SW480 (cell line): ENCODE measurements around the gene PLXNA4.
"Not testable (repeated sequence)": the region's sequence is repeated elsewhere in the genome, so short reads cannot be mapped to it uniquely, and the experiment has no call there.

Experiments used
- DNase-seq: peaks from one replicate; pipeline ENCODE4 v3.0.0-alpha.2; 2016; ENCODE audit warnings: low spot score

PLXNA4 gene, protein sequence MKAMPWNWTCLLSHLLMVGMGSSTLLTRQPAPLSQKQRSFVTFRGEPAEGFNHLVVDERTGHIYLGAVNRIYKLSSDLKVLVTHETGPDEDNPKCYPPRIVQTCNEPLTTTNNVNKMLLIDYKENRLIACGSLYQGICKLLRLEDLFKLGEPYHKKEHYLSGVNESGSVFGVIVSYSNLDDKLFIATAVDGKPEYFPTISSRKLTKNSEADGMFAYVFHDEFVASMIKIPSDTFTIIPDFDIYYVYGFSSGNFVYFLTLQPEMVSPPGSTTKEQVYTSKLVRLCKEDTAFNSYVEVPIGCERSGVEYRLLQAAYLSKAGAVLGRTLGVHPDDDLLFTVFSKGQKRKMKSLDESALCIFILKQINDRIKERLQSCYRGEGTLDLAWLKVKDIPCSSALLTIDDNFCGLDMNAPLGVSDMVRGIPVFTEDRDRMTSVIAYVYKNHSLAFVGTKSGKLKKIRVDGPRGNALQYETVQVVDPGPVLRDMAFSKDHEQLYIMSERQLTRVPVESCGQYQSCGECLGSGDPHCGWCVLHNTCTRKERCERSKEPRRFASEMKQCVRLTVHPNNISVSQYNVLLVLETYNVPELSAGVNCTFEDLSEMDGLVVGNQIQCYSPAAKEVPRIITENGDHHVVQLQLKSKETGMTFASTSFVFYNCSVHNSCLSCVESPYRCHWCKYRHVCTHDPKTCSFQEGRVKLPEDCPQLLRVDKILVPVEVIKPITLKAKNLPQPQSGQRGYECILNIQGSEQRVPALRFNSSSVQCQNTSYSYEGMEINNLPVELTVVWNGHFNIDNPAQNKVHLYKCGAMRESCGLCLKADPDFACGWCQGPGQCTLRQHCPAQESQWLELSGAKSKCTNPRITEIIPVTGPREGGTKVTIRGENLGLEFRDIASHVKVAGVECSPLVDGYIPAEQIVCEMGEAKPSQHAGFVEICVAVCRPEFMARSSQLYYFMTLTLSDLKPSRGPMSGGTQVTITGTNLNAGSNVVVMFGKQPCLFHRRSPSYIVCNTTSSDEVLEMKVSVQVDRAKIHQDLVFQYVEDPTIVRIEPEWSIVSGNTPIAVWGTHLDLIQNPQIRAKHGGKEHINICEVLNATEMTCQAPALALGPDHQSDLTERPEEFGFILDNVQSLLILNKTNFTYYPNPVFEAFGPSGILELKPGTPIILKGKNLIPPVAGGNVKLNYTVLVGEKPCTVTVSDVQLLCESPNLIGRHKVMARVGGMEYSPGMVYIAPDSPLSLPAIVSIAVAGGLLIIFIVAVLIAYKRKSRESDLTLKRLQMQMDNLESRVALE (N-terminal part only)

DNA sequence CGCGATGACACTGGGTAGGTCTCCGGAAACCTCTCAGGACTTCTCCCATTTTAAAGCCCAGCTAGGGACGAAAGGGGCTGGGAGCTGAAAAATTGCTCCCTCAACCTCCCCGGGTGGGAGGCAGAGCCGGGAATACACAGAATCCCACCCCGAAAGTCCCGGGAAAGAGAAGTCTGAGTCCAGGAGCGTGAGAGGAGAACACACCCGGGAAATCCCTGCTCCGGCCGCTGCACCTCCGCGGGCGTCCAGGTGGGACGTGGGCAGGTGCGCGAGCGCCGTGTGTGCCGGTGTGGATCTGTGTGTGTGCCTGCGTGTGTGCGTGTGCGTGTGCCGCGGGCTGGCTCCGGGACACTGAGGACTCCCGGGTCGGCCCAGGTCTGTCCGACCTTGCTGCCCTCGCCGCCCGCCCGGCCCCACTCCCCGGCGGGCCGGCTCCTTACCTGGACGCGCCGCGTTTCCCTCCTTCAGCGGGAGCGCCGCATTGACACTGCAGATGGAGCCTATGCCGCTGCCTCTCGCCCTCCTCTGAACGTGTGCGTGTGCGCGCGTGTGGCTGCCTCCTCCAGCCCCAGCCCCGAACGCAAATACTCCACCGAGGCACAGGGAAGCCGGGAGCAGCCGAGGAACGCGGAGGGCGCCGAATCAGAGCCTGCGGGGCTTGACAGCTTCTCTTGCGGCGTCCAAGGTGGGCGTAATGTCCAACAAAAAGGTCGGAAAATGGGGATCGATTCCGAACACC is at the start of gene PLXNA4:
PLXNA4 (minus strand) TSS at position 489 of the 739 bp plus-strand sequence. CDS start 67,777 bp downstream, outside the sequence.
- peak; percentile 7 for DNase-seq

- no peak for DNase-seq
Measured at GRCh38 chr7:132625651-132626050, 49.4 kb upstream of the PLXNA4 start.

DNA sequence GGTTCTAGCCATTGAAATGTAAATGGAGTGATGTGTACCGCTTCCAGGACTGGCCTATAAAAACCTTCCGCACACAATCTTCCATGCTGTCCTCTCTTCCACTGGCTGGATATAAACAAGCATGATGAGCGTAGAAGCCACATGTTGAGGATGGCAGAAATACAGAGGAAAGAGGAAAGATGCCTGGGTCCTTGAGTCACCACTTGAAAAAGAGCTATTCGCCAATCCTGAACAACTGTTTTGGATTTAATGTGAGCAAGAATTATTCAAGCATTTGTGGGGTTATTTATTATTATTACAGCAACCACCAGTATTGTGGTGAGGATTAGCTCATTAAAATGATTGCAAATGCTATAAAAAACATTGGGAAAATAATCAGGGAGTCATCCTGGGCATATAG is 45.8 kb upstream of the PLXNA4 start:
- DNase-seq: no peak

DNA sequence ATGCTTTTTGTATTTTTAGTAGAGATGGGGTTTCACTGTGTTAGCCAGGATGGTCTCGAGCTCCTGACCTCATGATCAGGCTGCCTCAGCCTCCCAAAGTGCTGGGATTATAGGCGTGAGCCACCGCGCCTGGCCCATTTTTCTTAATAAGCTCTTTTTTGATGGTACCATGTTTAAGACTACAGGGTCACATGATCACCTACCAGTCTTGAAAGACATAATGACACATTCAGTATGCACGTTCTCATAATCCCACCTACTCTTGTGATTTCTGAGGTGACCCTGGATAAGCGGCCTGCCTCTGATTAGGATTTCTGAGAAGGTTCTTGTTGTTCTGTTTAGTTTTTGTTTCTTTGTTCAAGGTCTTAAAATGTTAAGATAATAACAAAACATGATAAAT is 43.7 kb upstream of the PLXNA4 start:
- no peak for DNase-seq

- DNase-seq: no peak
Measured at GRCh38 chr7:132618956-132619305, 42.7 kb upstream of the PLXNA4 start.

DNA sequence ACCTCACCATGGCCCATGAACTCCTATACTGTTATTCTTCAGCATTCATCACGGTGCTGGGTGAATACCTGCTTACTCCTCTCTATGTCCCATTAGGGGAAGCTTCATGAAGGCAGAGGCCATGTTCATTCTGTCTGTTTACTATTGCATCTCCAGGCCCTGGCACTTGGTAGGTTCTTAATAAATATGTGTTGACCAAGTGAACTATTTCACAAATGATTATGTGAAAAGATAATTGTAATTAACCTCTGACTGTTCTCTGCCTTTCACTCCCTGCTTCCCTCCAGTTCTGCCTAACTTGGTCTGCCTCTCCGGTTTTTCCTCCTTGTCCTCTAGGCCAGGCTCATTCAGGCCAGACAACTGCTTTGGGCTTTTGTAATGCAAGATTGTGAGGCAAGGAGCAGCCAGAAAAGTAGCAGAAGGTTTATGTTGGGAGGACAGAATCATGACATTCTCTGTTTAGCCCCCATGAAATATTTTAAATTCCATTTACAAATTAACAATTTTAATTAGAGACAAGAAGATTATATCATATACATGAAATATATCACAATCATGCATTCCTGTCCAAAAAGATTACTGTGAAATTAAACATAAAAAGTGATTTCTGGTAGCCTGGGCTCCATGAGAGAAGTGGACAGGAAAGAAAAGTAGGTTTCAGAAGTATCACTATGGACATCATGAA is 42.1 kb upstream of the PLXNA4 start:
- DNase-seq: no peak

DNA sequence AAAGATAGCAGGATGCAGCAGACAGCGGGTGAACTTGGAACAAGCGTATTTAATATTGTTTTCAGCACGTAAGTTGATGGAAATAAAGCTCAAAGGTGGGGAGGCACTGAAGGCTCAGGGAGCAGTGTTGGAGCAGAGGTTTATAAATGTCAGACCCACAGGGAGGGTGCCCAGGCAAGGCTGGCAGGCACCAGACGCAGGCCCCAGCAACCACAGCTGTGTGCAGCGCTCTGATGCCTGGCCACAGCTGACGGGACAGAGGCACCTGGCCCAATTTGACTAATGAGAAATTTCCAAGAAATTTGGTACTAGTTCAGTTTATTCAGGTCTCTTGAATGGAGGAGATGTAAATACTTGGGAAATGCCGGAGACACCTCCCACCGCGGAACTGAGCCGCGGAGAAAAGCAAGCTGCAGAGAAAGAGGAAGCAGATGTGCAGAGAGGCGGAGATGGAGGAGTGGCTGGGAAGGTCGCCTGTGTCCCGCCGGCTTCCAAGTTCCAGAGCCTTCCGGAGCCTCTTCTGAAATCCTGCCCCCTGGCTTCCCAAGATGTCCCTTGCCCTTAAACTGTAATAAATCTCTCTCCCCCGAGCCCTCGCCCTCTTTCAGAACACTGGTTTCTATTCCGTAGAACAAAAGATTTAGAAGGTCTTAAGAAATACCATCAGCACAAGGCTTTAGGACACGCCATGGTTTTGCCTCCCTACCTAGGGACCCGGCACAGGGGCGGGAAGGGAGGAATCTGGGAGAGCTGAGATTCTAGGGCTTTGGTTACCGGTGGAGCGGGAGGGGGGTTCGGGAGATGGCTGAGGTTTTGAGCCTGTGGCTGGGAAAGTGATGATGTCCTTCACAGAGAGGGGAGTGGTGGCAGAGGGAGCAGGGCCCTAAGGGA is 38.4 kb upstream of the PLXNA4 start:
- peak; percentile 21 for DNase-seq

- no peak for DNase-seq
Measured at GRCh38 chr7:132613737-132614136, 37.5 kb upstream of the PLXNA4 start.

DNA sequence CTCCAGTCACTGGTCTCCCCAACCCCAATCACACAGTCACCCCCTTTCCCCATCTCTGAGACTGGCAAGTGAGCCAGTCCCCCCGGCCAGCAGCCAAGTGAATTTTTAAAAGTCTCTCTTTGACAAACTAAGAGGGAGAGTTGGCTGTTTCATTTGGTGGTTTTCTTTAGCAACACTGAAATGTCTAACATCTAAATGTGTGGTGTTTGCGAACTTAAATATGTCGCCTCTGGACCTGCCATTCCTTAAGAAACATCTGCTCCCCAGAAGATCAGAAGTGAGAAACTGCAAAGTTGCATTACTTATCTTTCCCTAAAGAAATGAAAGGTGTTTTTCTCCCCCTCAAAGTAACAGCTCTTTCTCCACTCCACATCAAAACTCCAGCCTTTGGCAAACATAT is 34.7 kb upstream of the PLXNA4 start:
- DNase-seq: no peak

DNA sequence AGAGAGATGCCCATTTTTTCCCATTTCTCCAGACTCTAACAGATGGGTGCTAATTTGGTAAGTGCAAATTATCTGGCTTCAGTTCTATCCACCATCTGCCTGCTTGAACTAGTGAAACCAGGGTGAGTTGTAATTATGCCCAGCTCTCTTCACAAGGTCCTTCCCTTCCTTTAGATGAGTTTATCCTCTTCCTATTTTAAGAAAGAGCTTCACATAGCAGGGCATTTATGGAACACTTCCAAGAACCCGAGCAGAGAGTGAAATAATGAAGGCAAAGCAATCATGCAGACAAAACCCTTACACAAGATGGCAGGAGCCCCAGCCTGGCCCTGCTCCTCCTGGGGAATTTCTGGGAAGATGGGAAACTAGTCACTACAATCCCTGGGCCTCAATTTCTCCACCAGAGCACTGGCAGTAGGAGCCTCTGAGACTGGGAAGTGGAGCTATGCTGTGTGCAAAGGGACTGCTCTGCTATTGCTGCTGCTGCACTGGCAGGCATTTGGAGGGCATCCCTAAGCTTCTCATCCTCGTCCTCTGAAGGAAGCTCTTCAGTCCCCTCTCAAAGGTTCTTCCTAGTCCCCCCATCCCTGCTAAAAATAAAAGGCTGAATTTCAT is 33.7 kb upstream of the PLXNA4 start:
- DNase-seq: no peak

GRCh38 chr7:132609222-132609621 is 33.0 kb upstream of the PLXNA4 start:
- no peak for DNase-seq

- no peak for DNase-seq
Measured at GRCh38 chr7:132608523-132608922, 32.3 kb upstream of the PLXNA4 start.

GRCh38 chr7:132607656-132608055 is 31.4 kb upstream of the PLXNA4 start:
- no peak for DNase-seq

DNA sequence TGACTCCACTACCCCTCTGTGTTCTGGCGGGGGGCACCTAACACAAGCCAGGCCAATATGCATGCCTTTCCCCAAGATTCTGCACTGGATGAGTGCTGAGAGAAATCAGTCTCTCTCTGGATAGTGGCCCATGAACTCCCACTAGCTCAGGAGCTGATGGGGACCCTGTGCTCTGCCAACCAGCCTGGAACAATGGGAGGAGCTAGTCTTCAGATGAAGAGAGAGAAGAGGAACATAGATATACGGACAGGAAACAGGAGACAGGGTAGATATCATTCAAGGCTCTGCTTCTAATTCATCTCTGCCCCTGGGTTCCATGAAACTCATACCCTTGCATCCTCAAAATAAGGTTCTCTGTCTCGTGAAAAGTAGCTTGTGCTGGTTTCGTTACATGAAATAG is 27.9 kb upstream of the PLXNA4 start:
- DNase-seq: no peak

GRCh38 chr7:132603220-132603833 is 27.1 kb upstream of the PLXNA4 start:
- DNase-seq: no peak

DNA sequence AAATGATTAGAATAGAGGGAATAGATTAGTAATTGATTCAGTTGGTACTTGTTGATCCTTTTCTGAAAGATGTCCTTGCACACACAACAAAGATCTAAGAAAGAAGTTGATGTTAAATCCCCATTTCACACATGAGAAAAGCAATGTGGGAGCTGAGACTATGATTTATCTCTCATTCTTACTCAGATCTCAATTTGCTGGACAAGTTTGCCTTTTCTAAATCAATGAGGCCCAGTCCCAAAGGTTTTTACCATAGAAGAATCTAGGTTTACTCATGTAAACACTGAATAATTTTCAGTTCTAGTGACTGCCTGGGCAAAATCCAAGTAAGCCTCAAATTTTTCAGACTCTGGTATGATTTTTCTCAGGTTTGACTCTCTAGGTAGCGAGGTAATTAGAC is 25.5 kb upstream of the PLXNA4 start:
- no peak for DNase-seq

DNA sequence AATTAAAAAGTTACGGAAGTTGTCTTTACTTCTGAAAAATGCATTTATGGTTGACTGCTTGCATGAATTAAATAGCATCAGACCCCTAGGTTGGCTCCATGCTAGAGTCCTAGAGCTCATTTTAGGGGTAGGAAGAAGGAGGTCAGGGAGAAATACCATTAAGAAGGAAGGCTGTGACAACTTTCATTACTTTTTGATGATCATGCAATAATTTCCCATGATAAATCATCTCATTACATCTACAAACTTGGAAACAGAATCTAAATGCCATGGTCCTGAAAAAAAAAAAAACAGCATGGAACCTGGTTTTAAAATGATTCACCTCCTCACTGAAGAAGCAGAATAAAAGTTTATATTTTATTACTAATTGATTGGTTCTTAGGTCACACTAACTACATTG is 20.3 kb upstream of the PLXNA4 start:
- no peak for DNase-seq

DNA sequence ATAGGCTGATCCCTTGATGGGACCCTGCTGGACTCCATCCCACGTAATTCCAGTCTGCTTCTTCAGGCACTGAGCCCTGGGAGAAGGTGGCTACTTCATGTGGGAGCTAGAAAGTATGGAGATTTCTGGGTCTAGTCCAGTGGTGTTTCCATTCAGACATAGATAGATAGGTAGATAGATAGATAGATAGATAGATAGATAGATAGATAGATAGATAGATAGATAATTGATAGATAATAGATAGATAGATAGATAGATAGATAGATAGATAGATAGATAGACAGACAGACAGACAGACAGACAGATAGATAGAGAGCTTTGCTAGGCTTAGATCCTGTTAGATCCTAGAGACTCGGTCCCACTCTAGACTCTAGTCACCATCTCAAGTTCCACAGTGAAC is 18.5 kb upstream of the PLXNA4 start:
- not testable (repeated sequence) for DNase-seq

GRCh38 chr7:132592936-132593335 is 16.7 kb upstream of the PLXNA4 start:
- DNase-seq: no peak
